Measurements from ENCODE around the gene DPEP2. TPM values are rescaled to one million over a fixed set of nuclear protein-coding genes. Genes with fewer than 3 reads are reported as not detected.

Gene DPEP2
- total and polyA plus RNA-seq, 2 of the 13 experiments (the other 11 are each of a cell fraction or from before 2014, with no cell fraction given): 0.18 TPM; not detected in 1

DNA sequence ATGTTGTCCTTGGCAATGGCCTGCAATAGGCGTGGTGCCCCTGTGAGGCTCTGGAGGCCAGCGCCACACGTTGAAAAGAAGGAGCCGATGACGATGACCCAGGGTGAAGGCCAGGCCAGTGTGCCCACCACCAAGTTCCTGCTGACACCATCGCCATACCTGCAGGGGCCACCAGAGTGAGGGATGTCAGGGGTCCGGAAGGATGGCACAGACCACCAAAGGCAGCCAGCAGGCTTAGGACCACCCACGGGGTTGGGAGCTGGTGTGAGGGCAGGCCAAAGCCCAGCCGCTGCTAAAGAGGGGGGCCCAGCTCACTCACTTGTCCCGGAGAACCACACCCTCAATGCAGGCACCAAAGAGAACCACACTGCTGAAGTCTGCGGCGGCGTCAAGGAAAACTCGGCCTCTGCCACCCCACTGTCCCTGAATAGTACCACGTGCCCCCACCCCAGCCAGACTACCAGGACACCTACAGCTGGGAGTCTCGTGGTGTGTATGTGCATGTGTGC, 48.9 kb downstream of the DPEP2 start:
- POLR2A ChIA-PET: interaction anchor here (13.6 kb wide), 1 partner anchor 14 kb away, joined by 226 read pairs; the partner anchor contains the start of gene SLC12A4
- H3K36me3 ChIP-seq (replicated peaks in 1 of 2; ENCODE audit: control insufficient read depth in 1 of 2, insufficient read depth in 2 of 2, low read length in 2 of 2): peaks cover 68 to 91% of the 10 kb centered on the region in 2 experiments
- H3K9ac ChIP-seq (ENCODE audit: insufficient read depth, low read depth, low read length): no peak overlapping the region
- H2AFZ ChIP-seq (ENCODE audit: low read length): no peak overlapping the region
- peaks cover 21% of the 10 kb centered on the region for H3K4me1 ChIP-seq (ENCODE audit: insufficient read depth, low read length)
- H4K20me1 ChIP-seq (ENCODE audit: insufficient read depth, low read length): no peaks in the 10 kb centered on the region; the same call in 1 of the 2 replicates
- H3K79me2 ChIP-seq (ENCODE audit: insufficient read depth, low read length): no peaks in the 10 kb centered on the region
- H3K27me3 ChIP-seq (ENCODE audit: control insufficient read depth in 1 of 2, insufficient read depth in 2 of 2, low read length in 2 of 2): no peaks in the 10 kb centered on the region
- ATAC-seq (no peak), DNase-seq (ENCODE audit: low spot score) (no peak), FAIRE-seq (no peak)
- CTCF ChIA-PET (ENCODE audit: low intra/inter-chr PET ratio, low total read pairs): no interaction called here
- BruUV-seq (replicated peaks): no TSS peak
- H3K4me2 ChIP-seq (ENCODE audit: low read depth, low read length): no peak overlapping the region
- no peaks in the 10 kb centered on the region for H3K9me3 ChIP-seq (ENCODE audit: low read length)
- intact Hi-C loops (cut with micrococcal nuclease; ENCODE audit: unreplicated experiment) (no loop called here), in situ Hi-C loops (cut with HindIII; ENCODE audit: extremely low pct_ligation_motif_present, low pct_unique_long_range_greater_than_20kb) (no loop called here)
- no peak overlapping the region for H3K27ac ChIP-seq (ENCODE audit: extremely low read length, insufficient read depth, low read length)
- H3K4me3 ChIP-seq (replicated peaks in 1 of 3; ENCODE audit: insufficient read depth in 1 of 3, low read depth in 2 of 3, low read length in 3 of 3): no peak overlapping the region
- 94% methylated on average over 16 of the region's 16 CpGs for WGBS (ENCODE audit: low lambda C conversion rate)
- TF ChIP-seq, protein P1, sequence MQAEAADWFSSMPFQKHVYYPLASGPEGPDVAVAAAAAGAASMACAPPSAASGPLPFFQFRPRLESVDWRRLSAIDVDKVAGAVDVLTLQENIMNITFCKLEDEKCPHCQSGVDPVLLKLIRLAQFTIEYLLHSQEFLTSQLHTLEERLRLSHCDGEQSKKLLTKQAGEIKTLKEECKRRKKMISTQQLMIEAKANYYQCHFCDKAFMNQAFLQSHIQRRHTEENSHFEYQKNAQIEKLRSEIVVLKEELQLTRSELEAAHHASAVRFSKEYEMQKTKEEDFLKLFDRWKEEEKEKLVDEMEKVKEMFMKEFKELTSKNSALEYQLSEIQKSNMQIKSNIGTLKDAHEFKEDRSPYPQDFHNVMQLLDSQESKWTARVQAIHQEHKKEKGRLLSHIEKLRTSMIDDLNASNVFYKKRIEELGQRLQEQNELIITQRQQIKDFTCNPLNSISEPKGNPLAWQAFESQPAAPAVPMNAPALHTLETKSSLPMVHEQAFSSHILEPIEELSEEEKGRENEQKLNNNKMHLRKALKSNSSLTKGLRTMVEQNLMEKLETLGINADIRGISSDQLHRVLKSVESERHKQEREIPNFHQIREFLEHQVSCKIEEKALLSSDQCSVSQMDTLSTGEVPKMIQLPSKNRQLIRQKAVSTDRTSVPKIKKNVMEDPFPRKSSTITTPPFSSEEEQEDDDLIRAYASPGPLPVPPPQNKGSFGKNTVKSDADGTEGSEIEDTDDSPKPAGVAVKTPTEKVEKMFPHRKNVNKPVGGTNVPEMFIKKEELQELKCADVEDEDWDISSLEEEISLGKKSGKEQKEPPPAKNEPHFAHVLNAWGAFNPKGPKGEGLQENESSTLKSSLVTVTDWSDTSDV (CRISPR knock-in tag; IDR thresholded peaks at IDR 0.05): no peak
- TF ChIP-seq NCOA5 (CRISPR knock-in tag; IDR thresholded peaks at IDR 0.05) (no peak), ZNF17 (CRISPR knock-in tag; IDR thresholded peaks at IDR 0.05) (no peak), STAT5B (CRISPR knock-in tag; IDR thresholded peaks at IDR 0.05) (no peak), POLR2G (IDR thresholded peaks at IDR 0.05; ENCODE audit: low read depth, low read length) (no peak)
- TF ChIP-seq, protein P2, sequence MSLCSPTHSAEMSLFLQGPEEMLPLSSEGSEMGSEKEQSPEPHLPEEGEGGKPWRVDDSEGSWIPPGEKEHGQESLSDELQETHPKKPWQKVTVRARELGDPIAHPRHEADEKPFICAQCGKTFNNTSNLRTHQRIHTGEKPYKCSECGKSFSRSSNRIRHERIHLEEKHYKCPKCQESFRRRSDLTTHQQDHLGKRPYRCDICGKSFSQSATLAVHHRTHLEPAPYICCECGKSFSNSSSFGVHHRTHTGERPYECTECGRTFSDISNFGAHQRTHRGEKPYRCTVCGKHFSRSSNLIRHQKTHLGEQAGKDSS (CRISPR knock-in tag; IDR thresholded peaks at IDR 0.05; ENCODE audit: borderline replicate concordance, low read depth): no peak
- TF ChIP-seq, protein P3, sequence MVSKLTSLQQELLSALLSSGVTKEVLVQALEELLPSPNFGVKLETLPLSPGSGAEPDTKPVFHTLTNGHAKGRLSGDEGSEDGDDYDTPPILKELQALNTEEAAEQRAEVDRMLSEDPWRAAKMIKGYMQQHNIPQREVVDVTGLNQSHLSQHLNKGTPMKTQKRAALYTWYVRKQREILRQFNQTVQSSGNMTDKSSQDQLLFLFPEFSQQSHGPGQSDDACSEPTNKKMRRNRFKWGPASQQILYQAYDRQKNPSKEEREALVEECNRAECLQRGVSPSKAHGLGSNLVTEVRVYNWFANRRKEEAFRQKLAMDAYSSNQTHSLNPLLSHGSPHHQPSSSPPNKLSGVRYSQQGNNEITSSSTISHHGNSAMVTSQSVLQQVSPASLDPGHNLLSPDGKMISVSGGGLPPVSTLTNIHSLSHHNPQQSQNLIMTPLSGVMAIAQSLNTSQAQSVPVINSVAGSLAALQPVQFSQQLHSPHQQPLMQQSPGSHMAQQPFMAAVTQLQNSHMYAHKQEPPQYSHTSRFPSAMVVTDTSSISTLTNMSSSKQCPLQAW (CRISPR knock-in tag; IDR thresholded peaks at IDR 0.05): no peak
- TF ChIP-seq, protein P4, sequence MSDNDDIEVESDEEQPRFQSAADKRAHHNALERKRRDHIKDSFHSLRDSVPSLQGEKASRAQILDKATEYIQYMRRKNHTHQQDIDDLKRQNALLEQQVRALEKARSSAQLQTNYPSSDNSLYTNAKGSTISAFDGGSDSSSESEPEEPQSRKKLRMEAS (IDR thresholded peaks at IDR 0.05): no peak
- TF ChIP-seq, protein P5, sequence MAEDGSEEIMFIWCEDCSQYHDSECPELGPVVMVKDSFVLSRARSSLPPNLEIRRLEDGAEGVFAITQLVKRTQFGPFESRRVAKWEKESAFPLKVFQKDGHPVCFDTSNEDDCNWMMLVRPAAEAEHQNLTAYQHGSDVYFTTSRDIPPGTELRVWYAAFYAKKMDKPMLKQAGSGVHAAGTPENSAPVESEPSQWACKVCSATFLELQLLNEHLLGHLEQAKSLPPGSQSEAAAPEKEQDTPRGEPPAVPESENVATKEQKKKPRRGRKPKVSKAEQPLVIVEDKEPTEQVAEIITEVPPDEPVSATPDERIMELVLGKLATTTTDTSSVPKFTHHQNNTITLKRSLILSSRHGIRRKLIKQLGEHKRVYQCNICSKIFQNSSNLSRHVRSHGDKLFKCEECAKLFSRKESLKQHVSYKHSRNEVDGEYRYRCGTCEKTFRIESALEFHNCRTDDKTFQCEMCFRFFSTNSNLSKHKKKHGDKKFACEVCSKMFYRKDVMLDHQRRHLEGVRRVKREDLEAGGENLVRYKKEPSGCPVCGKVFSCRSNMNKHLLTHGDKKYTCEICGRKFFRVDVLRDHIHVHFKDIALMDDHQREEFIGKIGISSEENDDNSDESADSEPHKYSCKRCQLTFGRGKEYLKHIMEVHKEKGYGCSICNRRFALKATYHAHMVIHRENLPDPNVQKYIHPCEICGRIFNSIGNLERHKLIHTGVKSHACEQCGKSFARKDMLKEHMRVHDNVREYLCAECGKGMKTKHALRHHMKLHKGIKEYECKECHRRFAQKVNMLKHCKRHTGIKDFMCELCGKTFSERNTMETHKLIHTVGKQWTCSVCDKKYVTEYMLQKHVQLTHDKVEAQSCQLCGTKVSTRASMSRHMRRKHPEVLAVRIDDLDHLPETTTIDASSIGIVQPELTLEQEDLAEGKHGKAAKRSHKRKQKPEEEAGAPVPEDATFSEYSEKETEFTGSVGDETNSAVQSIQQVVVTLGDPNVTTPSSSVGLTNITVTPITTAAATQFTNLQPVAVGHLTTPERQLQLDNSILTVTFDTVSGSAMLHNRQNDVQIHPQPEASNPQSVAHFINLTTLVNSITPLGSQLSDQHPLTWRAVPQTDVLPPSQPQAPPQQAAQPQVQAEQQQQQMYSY (CRISPR knock-in tag; IDR thresholded peaks at IDR 0.05): no peak
- TF ChIP-seq, protein P6, sequence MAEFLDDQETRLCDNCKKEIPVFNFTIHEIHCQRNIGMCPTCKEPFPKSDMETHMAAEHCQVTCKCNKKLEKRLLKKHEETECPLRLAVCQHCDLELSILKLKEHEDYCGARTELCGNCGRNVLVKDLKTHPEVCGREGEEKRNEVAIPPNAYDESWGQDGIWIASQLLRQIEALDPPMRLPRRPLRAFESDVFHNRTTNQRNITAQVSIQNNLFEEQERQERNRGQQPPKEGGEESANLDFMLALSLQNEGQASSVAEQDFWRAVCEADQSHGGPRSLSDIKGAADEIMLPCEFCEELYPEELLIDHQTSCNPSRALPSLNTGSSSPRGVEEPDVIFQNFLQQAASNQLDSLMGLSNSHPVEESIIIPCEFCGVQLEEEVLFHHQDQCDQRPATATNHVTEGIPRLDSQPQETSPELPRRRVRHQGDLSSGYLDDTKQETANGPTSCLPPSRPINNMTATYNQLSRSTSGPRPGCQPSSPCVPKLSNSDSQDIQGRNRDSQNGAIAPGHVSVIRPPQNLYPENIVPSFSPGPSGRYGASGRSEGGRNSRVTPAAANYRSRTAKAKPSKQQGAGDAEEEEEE (CRISPR knock-in tag; IDR thresholded peaks at IDR 0.05; ENCODE audit: borderline replicate concordance): no peak

Measured in HepG2 (cell line).